ENCODE data around the gene EXOSC2. TPM values are rescaled to one million over a fixed set of nuclear protein-coding genes. Genes with fewer than 3 reads are reported as not detected.

EXOSC2 gene
- total RNA-seq, 1 experiment from 2014 or later: 49.5 TPM

- intact Hi-C loops (cut with micrococcal nuclease; ENCODE audit: unreplicated experiment): no loop called here
- Histone ChIP-seq H3K9me3 (ENCODE audit: insufficient read depth, low read depth) (no peaks in the 10 kb centered on the region), H3K36me3 (ENCODE audit: low read depth) (no peaks in the 10 kb centered on the region), H3K79me2 (ENCODE audit: low read depth) (peaks cover 21% of the 10 kb centered on the region; the same call in 1 of the 2 replicates), H2AFZ (no peak overlapping the region), H4K20me1 (ENCODE audit: insufficient read depth) (peaks cover 11% of the 10 kb centered on the region; the same call in 1 of the 2 replicates), H3F3A (ENCODE audit: insufficient read depth, low read depth) (peaks cover 34% of the 10 kb centered on the region), H3K4me3 (no peak overlapping the region), H3K9me2 (ENCODE audit: insufficient read depth) (no peaks in the 10 kb centered on the region), H3K4me1 (replicated peaks; ENCODE audit: insufficient read depth) (peaks cover 23% of the 10 kb centered on the region), H3K4me2 (no peak overlapping the region), H3K27ac (no peak overlapping the region), H3K27me3 (ENCODE audit: insufficient read depth, low read depth) (no peaks in the 10 kb centered on the region)
- POLR2A ChIA-PET (ENCODE audit: unreplicated experiment): interaction anchor here (0.5 kb wide), 1 partner anchor 17 kb away, joined by 4 read pairs; no protein-coding TSS in a partner anchor
- no peak for DNase-seq
- TF ChIP-seq EZH2 (IDR thresholded peaks at IDR 0.05; ENCODE audit: low read depth) (no peak), CTCF (conservative IDR thresholded peaks at IDR 0.05) (no peak)
- BruUV-seq (replicated peaks): no TSS peak
- CTCF ChIA-PET: interaction anchor here (0.6 to 0.7 kb wide), 2 partner anchors 16 to 1942 kb away, joined by 4 to 5 read pairs; no protein-coding TSS in a partner anchor
Observed at GRCh38 chr9:130731355-130731754, 37.8 kb downstream of the EXOSC2 start.

- no peaks in the 10 kb centered on the region for H3K9me3 ChIP-seq (ENCODE audit: insufficient read depth, low read depth)
- no peaks in the 10 kb centered on the region for H3K36me3 ChIP-seq (ENCODE audit: low read depth)
- intact Hi-C loops (cut with micrococcal nuclease; ENCODE audit: unreplicated experiment): no loop called here
- no peak overlapping the region for H3K4me3 ChIP-seq
- H4K20me1 ChIP-seq (ENCODE audit: insufficient read depth): peaks cover 11% of the 10 kb centered on the region; the same call in 1 of the 2 replicates
- H3K27ac ChIP-seq: no peak overlapping the region
- peaks cover 34% of the 10 kb centered on the region; the same call in 1 of the 2 replicates for H3F3A ChIP-seq (ENCODE audit: insufficient read depth, low read depth)
- no peak for TF ChIP-seq CTCF (conservative IDR thresholded peaks at IDR 0.05)
- no peak for TF ChIP-seq EZH2 (IDR thresholded peaks at IDR 0.05; ENCODE audit: low read depth)
- peaks cover 18% of the 10 kb centered on the region; the same call in 1 of the 2 replicates for H3K79me2 ChIP-seq (ENCODE audit: low read depth)
- no peaks in the 10 kb centered on the region for H3K27me3 ChIP-seq (ENCODE audit: insufficient read depth, low read depth)
- no peak overlapping the region for H3K4me2 ChIP-seq
- ChIA-PET CTCF (interaction anchor here (0.6 to 1.1 kb wide), 3 partner anchors 31 to 898 kb away, joined by 3 to 8 read pairs (median 3); no protein-coding TSS in a partner anchor), POLR2A (ENCODE audit: unreplicated experiment) (no interaction called here)
- no peak overlapping the region for H2AFZ ChIP-seq
- BruUV-seq (replicated peaks): no TSS peak
- H3K4me1 ChIP-seq (replicated peaks; ENCODE audit: insufficient read depth): peaks cover 23% of the 10 kb centered on the region
- DNase-seq: no peak
- H3K9me2 ChIP-seq (ENCODE audit: insufficient read depth): no peaks in the 10 kb centered on the region
Observed at GRCh38 chr9:130732136-130732535, 38.6 kb downstream of the EXOSC2 start.

- CTCF ChIA-PET: interaction anchor here (0.6 to 1.1 kb wide), 3 partner anchors 31 to 897 kb away, joined by 3 to 8 read pairs (median 3); no protein-coding TSS in a partner anchor
- BruUV-seq (replicated peaks): no TSS peak
Observed at GRCh38 chr9:130732793-130733221, 39.2 kb downstream of the EXOSC2 start.

More at GRCh38 chr9:130732793-130733221, 39.2 kb downstream of the EXOSC2 start:
- POLR2A ChIA-PET (ENCODE audit: unreplicated experiment): no interaction called here
- TF ChIP-seq EZH2 (IDR thresholded peaks at IDR 0.05; ENCODE audit: low read depth): no peak
- TF ChIP-seq CTCF (conservative IDR thresholded peaks at IDR 0.05): no peak
- peaks cover 17% of the 10 kb centered on the region for H3K4me1 ChIP-seq (replicated peaks; ENCODE audit: insufficient read depth)
- H2AFZ ChIP-seq: no peak overlapping the region
- H3F3A ChIP-seq (ENCODE audit: insufficient read depth, low read depth): peaks cover 28% of the 10 kb centered on the region; the same call in 1 of the 2 replicates
- H4K20me1 ChIP-seq (ENCODE audit: insufficient read depth): peaks cover 11% of the 10 kb centered on the region; the same call in 1 of the 2 replicates
- H3K4me2 ChIP-seq: peak overlapping the region; percentile 16; the same call in 1 of the 2 replicates
- peaks cover 18% of the 10 kb centered on the region; the same call in 1 of the 2 replicates for H3K79me2 ChIP-seq (ENCODE audit: low read depth)
- DNase-seq: no peak
- intact Hi-C loops (cut with micrococcal nuclease; ENCODE audit: unreplicated experiment): no loop called here
- H3K9me2 ChIP-seq (ENCODE audit: insufficient read depth): no peaks in the 10 kb centered on the region
- H3K27me3 ChIP-seq (ENCODE audit: insufficient read depth, low read depth): no peaks in the 10 kb centered on the region
- no peak overlapping the region for H3K4me3 ChIP-seq
- H3K9me3 ChIP-seq (ENCODE audit: insufficient read depth, low read depth): no peaks in the 10 kb centered on the region
- H3K27ac ChIP-seq: 0 out of 2 replicates have a peak overlapping the region, but pooled peaks have one; percentile 10
- H3K36me3 ChIP-seq (ENCODE audit: low read depth): no peaks in the 10 kb centered on the region
